C4-2B (cell line): Measurements from ENCODE around the gene RAB31.

Source experiments
- H3K27ac ChIP-seq: fragments of 450-650 bp; 2 replicates; pipeline ENCODE4 v1.5.1; 2017
- ZFX ChIP-seq: fragments of 450-650 bp; IDR thresholded peaks from 2 replicates; pipeline ENCODE4 v1.6.1; 2017
- TF ChIP-seq, protein P1 (sequence below): fragments of 450-650 bp; conservative IDR thresholded peaks from 2 replicates; pipeline ENCODE4 v1.5.1; 2017; ENCODE audit warnings: mild to moderate bottlenecking

Gene RAB31

DNA sequence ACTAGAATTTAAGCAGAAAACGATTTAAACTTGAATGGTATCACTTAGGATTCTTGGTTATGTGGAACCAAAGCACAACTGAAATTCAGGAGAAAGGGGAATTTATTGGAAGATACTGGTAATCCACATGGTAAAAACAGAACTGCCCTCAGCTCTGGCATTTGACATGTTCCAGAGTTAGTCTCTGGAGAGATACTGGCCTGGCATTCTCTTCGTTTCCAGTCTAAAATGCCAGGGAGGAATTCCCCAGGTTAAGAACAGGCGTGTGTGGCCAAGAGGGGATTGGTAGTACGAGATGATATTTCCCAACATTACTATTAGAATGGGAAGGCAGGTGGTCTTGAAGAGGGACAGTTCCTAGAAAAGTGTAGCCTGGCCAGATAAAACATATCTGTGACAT, 109.2 kb downstream of the RAB31 start:
- TF ChIP-seq ZFX, result no peak
- TF ChIP-seq, protein P1, sequence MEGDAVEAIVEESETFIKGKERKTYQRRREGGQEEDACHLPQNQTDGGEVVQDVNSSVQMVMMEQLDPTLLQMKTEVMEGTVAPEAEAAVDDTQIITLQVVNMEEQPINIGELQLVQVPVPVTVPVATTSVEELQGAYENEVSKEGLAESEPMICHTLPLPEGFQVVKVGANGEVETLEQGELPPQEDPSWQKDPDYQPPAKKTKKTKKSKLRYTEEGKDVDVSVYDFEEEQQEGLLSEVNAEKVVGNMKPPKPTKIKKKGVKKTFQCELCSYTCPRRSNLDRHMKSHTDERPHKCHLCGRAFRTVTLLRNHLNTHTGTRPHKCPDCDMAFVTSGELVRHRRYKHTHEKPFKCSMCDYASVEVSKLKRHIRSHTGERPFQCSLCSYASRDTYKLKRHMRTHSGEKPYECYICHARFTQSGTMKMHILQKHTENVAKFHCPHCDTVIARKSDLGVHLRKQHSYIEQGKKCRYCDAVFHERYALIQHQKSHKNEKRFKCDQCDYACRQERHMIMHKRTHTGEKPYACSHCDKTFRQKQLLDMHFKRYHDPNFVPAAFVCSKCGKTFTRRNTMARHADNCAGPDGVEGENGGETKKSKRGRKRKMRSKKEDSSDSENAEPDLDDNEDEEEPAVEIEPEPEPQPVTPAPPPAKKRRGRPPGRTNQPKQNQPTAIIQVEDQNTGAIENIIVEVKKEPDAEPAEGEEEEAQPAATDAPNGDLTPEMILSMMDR, result no peak
- H3K27ac ChIP-seq, result no peak overlapping the region

DNA sequence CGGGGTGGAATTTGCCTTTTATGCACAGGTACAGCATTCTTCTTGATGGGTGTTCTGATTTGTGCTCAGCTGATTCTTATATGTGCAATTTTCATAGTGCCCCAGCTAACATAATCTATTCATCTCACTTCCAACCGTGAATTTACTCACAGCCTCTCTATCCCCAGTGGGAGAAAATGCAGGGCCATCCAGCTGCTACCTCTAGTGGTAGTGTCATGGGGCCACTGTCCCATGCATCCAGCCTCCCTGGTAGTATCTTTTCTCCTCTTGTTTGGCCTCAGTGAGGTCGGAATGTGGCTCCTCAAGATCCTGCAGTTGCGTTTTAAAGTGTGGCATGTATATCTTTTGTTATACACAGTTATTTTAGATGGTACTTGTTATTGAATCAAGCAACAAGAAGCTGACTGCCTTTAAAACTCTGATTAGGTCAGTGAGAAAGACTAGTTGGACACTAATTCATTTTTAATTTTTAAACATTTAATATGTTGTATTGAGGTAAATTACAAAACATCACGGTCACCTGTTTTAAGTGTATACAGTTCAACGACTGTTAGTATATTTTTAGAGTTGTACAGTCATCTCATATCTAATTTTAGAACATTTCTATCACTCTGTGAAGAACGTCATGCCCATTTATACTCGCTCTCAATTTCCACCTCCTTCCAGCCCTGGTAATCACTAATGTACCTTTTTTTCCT, 109.8 kb downstream of the RAB31 start:
- no peak overlapping the region for H3K27ac ChIP-seq
- TF ChIP-seq ZFX, result no peak
- TF ChIP-seq, protein P1, result no peak

DNA sequence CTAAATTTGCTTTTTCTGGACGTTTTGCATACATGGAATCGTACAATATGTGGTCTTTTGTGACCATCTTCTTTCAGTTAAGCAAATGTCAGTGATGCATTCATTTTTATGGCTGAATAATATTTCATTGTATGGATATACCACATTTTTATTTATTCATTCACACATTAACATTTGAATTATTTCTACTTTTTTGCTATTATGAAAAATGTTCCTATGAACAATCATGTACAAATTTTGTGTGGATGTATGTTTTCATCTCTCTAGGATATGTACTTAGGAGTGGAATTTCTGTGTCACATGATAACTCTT, 110.3 kb downstream of the RAB31 start:
- H3K27ac ChIP-seq, result no peak overlapping the region
- TF ChIP-seq, protein P1, result no peak
- no peak for TF ChIP-seq ZFX

DNA sequence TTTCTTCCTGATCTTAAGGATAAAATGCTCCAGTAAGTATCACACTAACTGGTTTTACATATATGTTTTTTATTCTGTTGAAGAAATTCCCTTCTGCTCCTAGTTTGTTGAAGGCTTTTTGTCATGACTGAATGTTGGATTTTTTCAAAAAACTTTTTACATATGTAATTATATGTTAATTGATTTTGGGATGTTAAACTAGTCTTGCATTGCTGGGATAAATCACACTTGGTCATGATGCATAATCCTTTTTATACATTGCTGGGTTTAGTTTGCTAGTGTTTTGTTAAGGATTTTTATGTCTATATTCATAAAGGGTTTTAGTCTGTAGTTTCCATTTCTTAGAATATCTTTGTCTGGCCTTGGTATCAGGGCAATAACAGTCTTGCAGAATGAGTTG, 112.0 kb downstream of the RAB31 start:
- TF ChIP-seq ZFX, result no peak
- TF ChIP-seq, protein P1, result no peak

DNA sequence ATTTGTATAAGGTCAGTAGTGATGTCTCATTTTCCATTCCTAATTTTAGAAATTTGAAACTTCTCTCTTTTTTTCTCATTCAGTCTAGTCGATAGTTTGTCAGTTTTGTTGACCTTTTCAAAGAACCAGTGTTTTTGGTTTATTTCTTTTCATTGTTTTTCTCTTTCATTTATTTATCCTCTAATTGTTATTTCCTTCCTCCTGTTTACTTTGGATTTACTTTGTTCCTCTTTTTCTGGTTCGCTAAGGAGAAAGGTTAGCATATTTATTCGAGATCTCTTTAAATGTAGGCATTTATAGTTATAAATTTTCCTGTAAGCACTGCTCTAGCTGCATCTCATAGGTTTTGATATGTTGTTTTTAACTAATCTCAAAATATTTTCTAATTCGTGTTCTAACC, 112.6 kb downstream of the RAB31 start:
- no peak for TF ChIP-seq ZFX
- TF ChIP-seq, protein P1, result no peak
- no peak overlapping the region for H3K27ac ChIP-seq

More for the DNA sequence above, 112.0 kb downstream of the RAB31 start:
- H3K27ac ChIP-seq, result no peak overlapping the region

DNA sequence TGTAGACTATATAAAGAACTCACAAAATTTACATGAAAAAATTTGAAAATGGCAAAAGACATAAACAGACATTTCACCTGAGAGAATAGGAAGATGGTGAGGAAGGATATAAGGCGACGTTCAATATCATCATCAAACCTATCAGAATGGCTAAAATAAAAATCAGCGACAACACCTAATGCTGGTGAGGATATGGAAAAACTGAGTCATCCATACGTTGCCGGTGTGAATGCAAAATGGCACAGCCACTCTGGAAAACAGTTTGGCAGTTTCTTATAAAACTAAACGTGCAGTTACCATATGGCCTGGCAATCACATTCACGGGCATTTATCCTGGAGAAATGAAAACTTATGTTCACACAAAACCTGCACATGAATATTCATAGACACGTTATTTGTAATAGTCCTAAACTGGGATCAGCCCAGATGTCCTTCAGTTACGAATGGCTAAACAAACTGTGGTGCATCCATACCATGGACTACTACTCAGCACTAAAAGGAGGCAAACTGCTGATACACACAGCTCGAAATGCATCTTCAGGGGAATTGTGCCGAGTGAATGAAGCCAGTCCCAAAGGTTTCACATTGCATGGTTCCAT, 114.6 kb downstream of the RAB31 start:
- TF ChIP-seq, protein P1, result no peak
- no peak for TF ChIP-seq ZFX
- H3K27ac ChIP-seq, result no peak overlapping the region

DNA sequence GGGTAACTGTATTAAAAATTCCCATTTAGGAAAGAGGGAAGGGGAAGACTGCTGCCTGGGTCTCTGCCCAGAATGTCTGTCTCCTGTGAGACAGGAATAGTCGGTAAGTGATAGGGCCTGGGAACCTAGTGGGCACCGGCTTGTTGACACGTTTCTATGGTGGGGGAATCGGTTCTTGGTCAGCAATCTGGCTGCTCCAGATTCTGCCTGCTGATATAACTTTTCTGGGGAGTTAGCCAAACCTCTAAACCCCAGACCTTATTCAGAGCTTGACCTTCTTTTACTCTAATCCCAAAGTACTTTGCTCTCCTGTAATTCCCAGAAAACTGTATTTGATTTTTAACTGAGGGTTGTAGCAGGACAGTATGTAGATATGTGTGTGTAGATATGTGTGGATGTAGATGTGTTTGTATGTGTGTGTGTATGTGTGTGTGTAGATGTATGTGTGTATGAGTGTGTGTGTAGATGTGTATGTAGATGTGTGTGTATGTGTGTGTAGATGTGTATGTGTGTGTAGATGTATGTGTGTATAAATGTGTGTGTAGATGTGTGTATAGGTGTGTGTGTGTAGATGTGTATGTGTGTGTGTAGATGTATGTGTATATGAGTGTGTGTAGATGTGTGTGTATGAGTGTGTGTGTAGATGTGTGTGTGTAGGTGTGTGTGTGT, 115.8 kb downstream of the RAB31 start:
- TF ChIP-seq, protein P1, result no peak
- no peak for TF ChIP-seq ZFX
- H3K27ac ChIP-seq, result no peak overlapping the region; the same call in 1 of the 2 replicates
